NOMO-1 (cell line): ENCODE results near the gene LRSAM1.

ENCODE experiments used
- DNase-seq, 2 experiments: peaks; one replicate each; lab custom pipeline; 2025; ENCODE audit not compliant: unreplicated experiment in 2 of 2; lab: John Stamatoyannopoulos, UW

The LRSAM1 gene

GRCh38 chr9:127546125-127546832 lies 95.0 kb downstream of the LRSAM1 start:
- DNase-seq: no peak

GRCh38 chr9:127548352-127548881 lies 97.1 kb downstream of the LRSAM1 start:
- DNase-seq: no peak

GRCh38 chr9:127549218-127549617 lies 97.9 kb downstream of the LRSAM1 start:
- no peak for DNase-seq

- DNase-seq: no peak
These were observed 98.4 kb downstream of the LRSAM1 start for GRCh38 chr9:127549751-127550150.

GRCh38 chr9:127550282-127550681 lies 99.0 kb downstream of the LRSAM1 start:
- DNase-seq: no peak

- DNase-seq: no peak
These were observed 99.4 kb downstream of the LRSAM1 start for GRCh38 chr9:127550751-127551150.
